ENCODE data around the gene SMC4. TPM values are rescaled to one million over a fixed set of nuclear protein-coding genes. Genes with fewer than 3 reads are reported as not detected.

SMC4 gene
- total and polyA plus RNA-seq, 3 donors from 2014 or later = 19.5 to 124 (median 111) TPM

DNA sequence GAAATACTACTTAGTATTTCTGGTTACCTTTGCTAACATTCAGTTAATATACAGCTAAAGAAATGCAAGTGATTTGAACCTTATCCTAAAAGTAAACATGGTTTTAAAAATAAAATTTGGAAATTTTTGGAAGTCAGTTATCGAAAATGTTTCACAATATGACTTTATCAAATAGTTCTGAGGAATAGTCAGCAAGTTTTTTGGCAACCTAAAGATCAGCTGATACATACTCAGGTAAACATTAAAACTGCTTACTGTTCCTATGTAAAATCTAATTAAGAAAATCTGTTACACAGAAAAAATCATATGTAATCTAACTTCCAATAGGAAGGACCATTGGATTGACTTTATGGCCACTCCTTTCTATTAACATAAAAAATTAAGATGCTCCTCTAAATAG, 24.5 kb upstream of the SMC4 start:
- Histone ChIP-seq H3K4me3 (no peak overlapping the region), H3K27ac (no peak overlapping the region), H3K9me3 (no peaks in the 10 kb centered on the region), H3K36me3 (ENCODE audit: low read depth, missing control alignments) (no peaks in the 10 kb centered on the region), H3K27me3 (no peaks in the 10 kb centered on the region), H3K4me1 (peaks cover 21% of the 10 kb centered on the region)
- WGBS, 2 donors = 76 to 94% methylated on average over 1 of the region's 1 CpG
- DNase-seq = no peak
- TF ChIP-seq POLR2A (IDR thresholded peaks at IDR 0.05) = no peak
- TF ChIP-seq, protein P1, sequence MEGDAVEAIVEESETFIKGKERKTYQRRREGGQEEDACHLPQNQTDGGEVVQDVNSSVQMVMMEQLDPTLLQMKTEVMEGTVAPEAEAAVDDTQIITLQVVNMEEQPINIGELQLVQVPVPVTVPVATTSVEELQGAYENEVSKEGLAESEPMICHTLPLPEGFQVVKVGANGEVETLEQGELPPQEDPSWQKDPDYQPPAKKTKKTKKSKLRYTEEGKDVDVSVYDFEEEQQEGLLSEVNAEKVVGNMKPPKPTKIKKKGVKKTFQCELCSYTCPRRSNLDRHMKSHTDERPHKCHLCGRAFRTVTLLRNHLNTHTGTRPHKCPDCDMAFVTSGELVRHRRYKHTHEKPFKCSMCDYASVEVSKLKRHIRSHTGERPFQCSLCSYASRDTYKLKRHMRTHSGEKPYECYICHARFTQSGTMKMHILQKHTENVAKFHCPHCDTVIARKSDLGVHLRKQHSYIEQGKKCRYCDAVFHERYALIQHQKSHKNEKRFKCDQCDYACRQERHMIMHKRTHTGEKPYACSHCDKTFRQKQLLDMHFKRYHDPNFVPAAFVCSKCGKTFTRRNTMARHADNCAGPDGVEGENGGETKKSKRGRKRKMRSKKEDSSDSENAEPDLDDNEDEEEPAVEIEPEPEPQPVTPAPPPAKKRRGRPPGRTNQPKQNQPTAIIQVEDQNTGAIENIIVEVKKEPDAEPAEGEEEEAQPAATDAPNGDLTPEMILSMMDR (IDR thresholded peaks at IDR 0.05) = no peak
- intact Hi-C loops (cut with DNase I; ENCODE audit: low total_unique reads) = no loop called here

DNA sequence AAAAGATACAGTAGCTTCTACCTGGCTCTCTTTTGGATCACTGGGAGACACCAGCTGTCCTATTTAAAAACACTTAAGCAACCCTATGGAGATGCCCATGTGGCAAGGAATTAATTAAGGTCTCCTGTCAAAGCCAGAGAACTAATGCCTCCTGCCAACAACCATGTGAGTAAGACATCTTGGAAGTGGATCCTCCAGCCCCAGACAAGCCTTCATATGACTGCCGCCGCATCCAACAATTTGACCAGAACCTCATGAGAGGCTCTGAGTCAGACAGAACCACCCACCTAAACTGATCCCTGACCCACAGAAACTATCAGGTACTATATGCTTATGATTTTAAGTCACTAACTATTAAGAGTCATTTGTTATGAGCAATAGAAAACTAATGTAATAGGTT, 22.8 kb upstream of the SMC4 start:
- intact Hi-C loops (cut with DNase I; ENCODE audit: low total_unique reads) = no loop called here

DNA sequence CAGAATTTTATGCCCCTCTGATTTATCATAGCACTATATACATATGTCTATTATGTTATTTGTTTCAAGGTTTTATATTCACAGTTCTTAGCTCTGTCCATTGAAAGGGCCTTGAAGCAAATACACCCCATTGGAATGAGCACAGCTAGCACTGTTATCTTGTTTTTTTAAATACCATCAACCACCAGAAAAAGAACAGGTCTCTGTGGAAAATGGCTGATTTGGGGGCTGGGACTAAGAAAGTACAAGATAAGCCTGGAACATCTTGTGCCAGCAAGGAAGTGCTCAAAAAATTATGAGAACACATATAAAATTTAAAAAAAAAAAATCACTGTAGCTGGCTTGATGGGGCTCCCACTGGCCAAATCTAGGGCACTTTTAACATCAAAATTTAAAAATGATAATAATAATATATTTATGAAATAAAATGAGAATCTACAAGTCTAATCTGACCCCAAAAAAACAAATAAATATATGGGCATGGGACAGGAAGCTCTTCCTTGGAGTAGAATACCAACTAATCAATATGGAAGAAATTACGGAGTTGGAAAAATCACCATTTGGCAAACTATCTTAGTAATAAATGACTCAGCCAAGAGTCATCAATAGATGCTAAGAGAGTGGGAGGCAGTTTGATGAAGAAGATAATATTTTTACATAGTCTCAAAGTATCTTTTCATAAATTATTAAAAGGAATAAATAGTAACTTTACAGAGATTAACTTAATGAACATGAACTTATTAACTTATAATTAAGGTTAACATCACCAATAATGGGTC, 20.9 kb upstream of the SMC4 start:
- 45 to 62% methylated on average over 1 of the region's 1 CpG for WGBS, 2 donors
- Histone ChIP-seq H3K27ac (peak overlapping the region in 1 of 2 donors; percentile 69), H3K36me3 (ENCODE audit: low read depth, missing control alignments) (no peaks in the 10 kb centered on the region), H3K9me3 (no peaks in the 10 kb centered on the region), H3K27me3 (no peaks in the 10 kb centered on the region), H3K4me1 (peaks cover 21% of the 10 kb centered on the region), H3K4me3 (no peak overlapping the region)
- peak; percentile 45 for DNase-seq
- TF ChIP-seq, protein P1 (IDR thresholded peaks at IDR 0.05) = no peak
- no peak for TF ChIP-seq POLR2A (IDR thresholded peaks at IDR 0.05)
- intact Hi-C loops (cut with DNase I; ENCODE audit: low total_unique reads) = no loop called here

More for the DNA sequence above, 22.8 kb upstream of the SMC4 start:
- Histone ChIP-seq H3K27ac (no peak overlapping the region), H3K4me1 (peaks cover 21% of the 10 kb centered on the region), H3K4me3 (no peak overlapping the region), H3K9me3 (no peaks in the 10 kb centered on the region), H3K36me3 (ENCODE audit: low read depth, missing control alignments) (no peaks in the 10 kb centered on the region), H3K27me3 (no peaks in the 10 kb centered on the region)
- DNase-seq = no peak
- TF ChIP-seq POLR2A (IDR thresholded peaks at IDR 0.05) = no peak
- TF ChIP-seq, protein P1 (IDR thresholded peaks at IDR 0.05) = no peak
- 92 to 98% methylated on average over 2 of the region's 2 CpGs for WGBS, 2 donors

DNA sequence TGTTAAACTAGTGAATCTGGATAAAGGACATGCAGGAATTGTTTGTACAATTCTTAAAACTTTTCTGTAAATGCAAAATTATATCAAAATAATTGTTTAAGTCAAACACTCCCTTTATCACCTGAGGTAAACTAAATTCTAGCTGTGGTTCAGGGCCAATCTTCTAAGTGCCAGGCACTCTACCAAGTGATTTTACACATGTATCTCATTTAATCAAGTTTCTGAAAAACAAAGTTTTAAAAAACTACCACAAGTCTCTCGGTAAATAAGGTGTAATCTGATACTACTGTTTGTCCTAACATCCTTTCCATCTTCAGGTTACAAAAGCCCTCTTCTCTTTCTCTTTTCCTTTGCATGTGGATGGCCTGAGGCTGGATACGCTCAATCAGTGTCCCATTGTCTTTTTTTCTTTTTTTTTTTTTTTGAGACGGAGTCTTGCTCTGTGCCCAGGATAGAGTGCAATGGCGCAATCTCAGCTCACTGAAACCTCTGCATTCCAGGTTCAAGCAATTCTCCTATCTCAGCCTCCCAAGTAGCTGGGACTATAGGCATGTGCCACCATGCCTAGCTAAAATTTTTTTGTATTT, 19.7 kb upstream of the SMC4 start:
- WGBS, 2 donors = 69 to 84% methylated on average over 4 of the region's 4 CpGs
- TF ChIP-seq, protein P1 (IDR thresholded peaks at IDR 0.05) = no peak
- no peak for TF ChIP-seq POLR2A (IDR thresholded peaks at IDR 0.05)
- intact Hi-C loops (cut with DNase I; ENCODE audit: low total_unique reads) = no loop called here
- Histone ChIP-seq H3K4me1 (peaks cover 21% of the 10 kb centered on the region), H3K27me3 (no peaks in the 10 kb centered on the region), H3K36me3 (ENCODE audit: low read depth, missing control alignments) (no peaks in the 10 kb centered on the region), H3K4me3 (no peak overlapping the region), H3K9me3 (no peaks in the 10 kb centered on the region), H3K27ac (no peak overlapping the region)
- DNase-seq = no peak

Measured in testis (tissue), 3 donors.